Panc1 (cell line): ENCODE data around the gene STARD10. TPM values are rescaled to one million over a fixed set of nuclear protein-coding genes. Genes with fewer than 3 reads are reported as not detected.

Source experiments
- ATAC-seq: fragments of 200-7000 bp; cut with Tn5 transposase; 2 replicates; pipeline ENCODE4 v1.9.1; 2020; ENCODE audit warnings: mild to moderate bottlenecking, moderate library complexity
- BruUV-seq: library from RNA; stranded (reverse); fragments of 400-500 nt; replicated peaks from 2 replicates; lab custom pipeline; 2021; lab: Mats Ljungman, UMichigan
- CTCF ChIA-PET: fragments of 300-600 bp; sonication (Branson Sonifier 250); formaldehyde crosslinking; loops from one replicate; lab custom pipeline; 2022; ENCODE audit warnings: antibody characterized with exemption; lab: Charles Lee
- POLR2A ChIA-PET: fragments of 300-600 bp; sonication (Branson Sonifier 250); formaldehyde crosslinking; loops from one replicate; lab custom pipeline; 2022; ENCODE audit warnings: antibody characterized with exemption; lab: Charles Lee
- DNase-seq: peaks from one replicate; pipeline ENCODE4 v3.0.0-alpha.2; 2010; ENCODE audit warnings: low read depth, low spot score
- H3K27ac ChIP-seq: 2 replicates; pipeline ENCODE4 v1.5.1; 2011; ENCODE audit warnings: mild to moderate bottlenecking, low read length, inconsistent platforms
- H3K27me3 ChIP-seq: fragments of 200-500 bp; sonication (Bioruptor generic); 2 replicates; pipeline ENCODE4 v1.6.0; 2014; ENCODE audit warnings: low read length, inconsistent platforms; ENCODE audit not compliant: control insufficient read depth, insufficient read depth
- H3K36me3 ChIP-seq: fragments of 200-500 bp; sonication (Bioruptor generic); 2 replicates; pipeline ENCODE4 v1.5.1; 2014; ENCODE audit warnings: inconsistent platforms, mild to moderate bottlenecking, low read length, moderate library complexity; ENCODE audit not compliant: control insufficient read depth, insufficient read depth
- H3K4me1 ChIP-seq: 2 replicates; pipeline ENCODE4 v1.5.1; 2011; ENCODE audit warnings: inconsistent platforms, mild to moderate bottlenecking, low read length, moderate library complexity; ENCODE audit not compliant: control insufficient read depth, insufficient read depth
- H3K4me3 ChIP-seq, 2 experiments: 2 replicates each; pipeline ENCODE4 v1.5.1; 2011 to 2012; ENCODE audit warnings: low read depth in 2 of 2, low read length in 2 of 2, mild to moderate bottlenecking in 2 of 2, inconsistent platforms in 1 of 2, moderate library complexity in 1 of 2
- H3K9me3 ChIP-seq: fragments of 200-500 bp; sonication (Bioruptor generic); 2 replicates; pipeline ENCODE4 v1.5.1; 2014; ENCODE audit warnings: low read depth, mild to moderate bottlenecking, inconsistent platforms, low read length, moderate library complexity; ENCODE audit not compliant: control insufficient read depth, insufficient read depth
- CTCF ChIP-seq: fragments of 450-650 bp; IDR thresholded peaks from 2 replicates; pipeline ENCODE4 v1.5.1; 2017; ENCODE audit warnings: mild to moderate bottlenecking
- POLR2AphosphoS5 ChIP-seq: IDR thresholded peaks from 2 replicates; pipeline ENCODE4 v1.6.1; 2012; ENCODE audit warnings: mild to moderate bottlenecking, low read depth, low read length, moderate library complexity
- REST ChIP-seq, 2 experiments: IDR thresholded peaks; 2 replicates each; pipeline ENCODE4 v1.6.1; 2011 to 2012; ENCODE audit warnings: low read depth in 2 of 2, control low read depth in 1 of 2, low read length in 1 of 2, mild to moderate bottlenecking in 1 of 2, moderate library complexity in 1 of 2; ENCODE audit not compliant: insufficient read depth in 1 of 2
- SIN3A ChIP-seq: IDR thresholded peaks from 2 replicates; pipeline ENCODE4 v1.6.1; 2012; ENCODE audit warnings: low read depth, mild to moderate bottlenecking, low read length, moderate library complexity, borderline replicate concordance; ENCODE audit not compliant: insufficient read depth
- TCF7L2 ChIP-seq: IDR thresholded peaks from 2 replicates; pipeline ENCODE4 v1.6.1; 2011; ENCODE audit warnings: mild to moderate bottlenecking, low read depth, low read length, inconsistent platforms
- in situ Hi-C: cut with HindIII; loops from 2 replicates; pipeline ENCODE4 v1.10.0; 2016; ENCODE audit warnings: low sequenced_read_pairs, low pct_unique_long_range_greater_than_20kb
- intact Hi-C: fragments of 100-400 bp; cut with micrococcal nuclease; formaldehyde crosslinking; loops from one replicate; pipeline ENCODE4 v1.10.0; 2022; ENCODE audit not compliant: unreplicated experiment
- total RNA-seq: library from RNA; stranded (reverse); gene quantifications from one replicate; pipeline ENCODE4 v1.2.1, GENCODE V29; 2021; ENCODE audit not compliant: unreplicated experiment

The STARD10 gene
- total RNA-seq, 1 experiment from 2014 or later, result 32.1 TPM

DNA sequence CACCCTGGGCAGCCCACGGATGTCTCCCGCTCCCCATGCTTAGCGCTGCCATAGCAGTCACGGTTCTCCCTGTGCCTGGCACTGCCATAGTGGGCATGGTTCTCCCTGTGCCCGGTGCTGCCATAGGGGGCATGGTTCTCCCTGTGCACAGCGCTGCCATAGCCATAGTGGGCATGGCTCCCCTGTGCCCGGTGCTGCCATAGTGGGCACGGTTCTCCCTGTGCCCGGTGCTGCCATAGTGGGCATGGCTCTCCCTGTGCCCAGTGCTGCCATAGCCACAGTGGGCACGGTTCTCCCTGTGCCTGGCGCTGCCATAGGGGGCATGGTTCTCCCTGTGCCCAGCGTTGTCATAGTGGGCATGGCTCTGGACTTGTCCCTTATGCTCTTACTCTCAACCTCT, 21.8 kb downstream of the STARD10 start:
- no peaks in the 10 kb centered on the region for H3K27me3 ChIP-seq
- ATAC-seq, result no peak
- in situ Hi-C loops, result no loop called here
- no peaks in the 10 kb centered on the region for H3K36me3 ChIP-seq
- TF ChIP-seq CTCF (no peak), SIN3A (no peak), POLR2AphosphoS5 (no peak), TCF7L2 (no peak), REST (IDR thresholded peaks at IDR 0.05; ENCODE audit: insufficient read depth in 1 of 2, low read depth in 2 of 2, low read length in 1 of 2) (no peak)
- no peak overlapping the region for H3K27ac ChIP-seq
- H3K4me3 ChIP-seq, result no peak overlapping the region
- POLR2A ChIA-PET, result no interaction called here
- H3K4me1 ChIP-seq, result no peaks in the 10 kb centered on the region; the same call in 1 of the 2 replicates
- no TSS peak for BruUV-seq
- no peak for DNase-seq
- H3K9me3 ChIP-seq, result no peaks in the 10 kb centered on the region
- intact Hi-C loops, result no loop called here
- CTCF ChIA-PET, result no interaction called here

- BruUV-seq, result no TSS peak
- no peak overlapping the region for H3K4me3 ChIP-seq
- intact Hi-C loops, result no loop called here
- H3K36me3 ChIP-seq, result no peaks in the 10 kb centered on the region
- in situ Hi-C loops, result no loop called here
- H3K4me1 ChIP-seq, result no peaks in the 10 kb centered on the region; the same call in 1 of the 2 replicates
- DNase-seq, result no peak
- no peaks in the 10 kb centered on the region for H3K9me3 ChIP-seq
- ATAC-seq, result no peak
- POLR2A ChIA-PET, result no interaction called here
- no peak overlapping the region for H3K27ac ChIP-seq
- no peaks in the 10 kb centered on the region for H3K27me3 ChIP-seq
- TF ChIP-seq CTCF (no peak), POLR2AphosphoS5 (no peak), SIN3A (no peak), REST (IDR thresholded peaks at IDR 0.05; ENCODE audit: insufficient read depth in 1 of 2, low read depth in 2 of 2, low read length in 1 of 2) (no peak), TCF7L2 (no peak)
- CTCF ChIA-PET, result no interaction called here
Measured at GRCh38 chr11:72771507-72771906, 22.3 kb downstream of the STARD10 start.
